ENCODE measurements around the gene OPN4.

The OPN4 gene

DNA sequence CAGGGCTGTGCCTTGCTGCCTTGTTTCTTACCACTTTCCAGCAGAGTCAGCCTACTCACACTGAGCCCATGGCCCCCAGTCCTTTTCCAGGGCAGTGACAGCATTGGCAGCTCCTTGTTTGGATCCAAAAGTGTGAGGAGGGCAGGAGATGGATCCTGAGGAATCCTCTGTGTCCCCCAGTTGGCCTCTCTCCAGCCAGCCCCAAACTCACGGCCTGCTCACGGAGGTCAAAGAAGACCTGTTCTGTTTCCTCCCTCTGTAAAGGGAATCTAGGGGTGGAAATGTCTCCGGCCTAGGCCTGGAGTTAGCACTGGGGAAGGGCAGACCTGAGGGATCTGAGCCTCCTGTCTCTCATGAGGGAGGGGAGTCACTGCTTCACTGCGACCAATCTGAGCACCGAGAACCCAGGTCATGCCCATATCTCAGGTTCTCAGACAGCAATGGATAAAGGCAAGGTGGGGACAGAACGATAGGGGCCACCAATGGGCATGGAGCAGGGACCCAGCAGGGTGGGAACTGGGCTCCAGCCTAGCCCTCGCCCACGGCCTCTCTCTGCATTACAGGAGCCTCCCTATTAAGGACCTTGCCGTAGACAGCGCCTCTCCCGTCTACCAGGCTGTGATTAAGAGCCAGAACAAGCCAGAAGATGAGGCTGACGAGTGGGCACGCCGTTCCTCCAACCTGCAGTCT, 37.1 kb downstream of the OPN4 start:
- no peak overlapping the region for H3K4me3 ChIP-seq (replicated peaks; ENCODE audit: insufficient read depth, low read length)
- TF ChIP-seq, protein P1, sequence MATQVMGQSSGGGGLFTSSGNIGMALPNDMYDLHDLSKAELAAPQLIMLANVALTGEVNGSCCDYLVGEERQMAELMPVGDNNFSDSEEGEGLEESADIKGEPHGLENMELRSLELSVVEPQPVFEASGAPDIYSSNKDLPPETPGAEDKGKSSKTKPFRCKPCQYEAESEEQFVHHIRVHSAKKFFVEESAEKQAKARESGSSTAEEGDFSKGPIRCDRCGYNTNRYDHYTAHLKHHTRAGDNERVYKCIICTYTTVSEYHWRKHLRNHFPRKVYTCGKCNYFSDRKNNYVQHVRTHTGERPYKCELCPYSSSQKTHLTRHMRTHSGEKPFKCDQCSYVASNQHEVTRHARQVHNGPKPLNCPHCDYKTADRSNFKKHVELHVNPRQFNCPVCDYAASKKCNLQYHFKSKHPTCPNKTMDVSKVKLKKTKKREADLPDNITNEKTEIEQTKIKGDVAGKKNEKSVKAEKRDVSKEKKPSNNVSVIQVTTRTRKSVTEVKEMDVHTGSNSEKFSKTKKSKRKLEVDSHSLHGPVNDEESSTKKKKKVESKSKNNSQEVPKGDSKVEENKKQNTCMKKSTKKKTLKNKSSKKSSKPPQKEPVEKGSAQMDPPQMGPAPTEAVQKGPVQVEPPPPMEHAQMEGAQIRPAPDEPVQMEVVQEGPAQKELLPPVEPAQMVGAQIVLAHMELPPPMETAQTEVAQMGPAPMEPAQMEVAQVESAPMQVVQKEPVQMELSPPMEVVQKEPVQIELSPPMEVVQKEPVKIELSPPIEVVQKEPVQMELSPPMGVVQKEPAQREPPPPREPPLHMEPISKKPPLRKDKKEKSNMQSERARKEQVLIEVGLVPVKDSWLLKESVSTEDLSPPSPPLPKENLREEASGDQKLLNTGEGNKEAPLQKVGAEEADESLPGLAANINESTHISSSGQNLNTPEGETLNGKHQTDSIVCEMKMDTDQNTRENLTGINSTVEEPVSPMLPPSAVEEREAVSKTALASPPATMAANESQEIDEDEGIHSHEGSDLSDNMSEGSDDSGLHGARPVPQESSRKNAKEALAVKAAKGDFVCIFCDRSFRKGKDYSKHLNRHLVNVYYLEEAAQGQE (IDR thresholded peaks at IDR 0.05; ENCODE audit: insufficient replicate concordance, low read depth): no peak
- TF ChIP-seq GABPA (IDR thresholded peaks at IDR 0.05; ENCODE audit: low read depth) (no peak), POLR2AphosphoS5 (IDR thresholded peaks at IDR 0.05; ENCODE audit: low read depth) (no peak), SPI1 (IDR thresholded peaks at IDR 0.05; ENCODE audit: borderline replicate concordance, low read depth) (no peak), CTCF (IDR thresholded peaks at IDR 0.05; ENCODE audit: insufficient read depth, low read length) (no peak)
- no peaks in the 10 kb centered on the region for H3K27me3 ChIP-seq (ENCODE audit: insufficient read depth, poor library complexity, severe bottlenecking)
- no peak overlapping the region for H3K27ac ChIP-seq (replicated peaks)
- DNase-seq (ENCODE audit: low read depth in 1 of 2, low spot score in 1 of 2): no peak

GRCh38 chr10:86692023-86692514, 37.7 kb downstream of the OPN4 start:
- no peak for TF ChIP-seq POLR2AphosphoS5 (IDR thresholded peaks at IDR 0.05; ENCODE audit: low read depth)
- TF ChIP-seq, protein P1 (IDR thresholded peaks at IDR 0.05; ENCODE audit: insufficient replicate concordance, low read depth): no peak
- no peak for TF ChIP-seq CTCF (IDR thresholded peaks at IDR 0.05; ENCODE audit: insufficient read depth, low read length)
- H3K4me3 ChIP-seq (replicated peaks; ENCODE audit: insufficient read depth, low read length): no peak overlapping the region
- no peak for DNase-seq (ENCODE audit: low read depth in 1 of 2, low spot score in 1 of 2)
- no peak overlapping the region for H3K27ac ChIP-seq (replicated peaks)
- no peaks in the 10 kb centered on the region for H3K27me3 ChIP-seq (ENCODE audit: insufficient read depth, poor library complexity, severe bottlenecking)

GRCh38 chr10:86692664-86693063, 38.3 kb downstream of the OPN4 start:
- Histone ChIP-seq H3K4me3 (replicated peaks; ENCODE audit: insufficient read depth, low read length) (no peak overlapping the region), H3K27me3 (ENCODE audit: insufficient read depth, poor library complexity, severe bottlenecking) (no peaks in the 10 kb centered on the region), H3K27ac (replicated peaks) (no peak overlapping the region)
- DNase-seq (ENCODE audit: low read depth in 1 of 2, low spot score in 1 of 2): no peak
- TF ChIP-seq CTCF (IDR thresholded peaks at IDR 0.05; ENCODE audit: insufficient read depth, low read length) (no peak), GABPA (IDR thresholded peaks at IDR 0.05; ENCODE audit: low read depth) (no peak), POLR2AphosphoS5 (IDR thresholded peaks at IDR 0.05; ENCODE audit: low read depth) (no peak), SPI1 (IDR thresholded peaks at IDR 0.05; ENCODE audit: borderline replicate concordance, low read depth) (no peak)
- TF ChIP-seq, protein P1 (IDR thresholded peaks at IDR 0.05; ENCODE audit: insufficient replicate concordance, low read depth): no peak

All from HL-60 (cell line).